Aorta (tissue), 5 donors: Measurements from ENCODE around the gene NAA25. TPM values are rescaled to one million over a fixed set of nuclear protein-coding genes. Genes with fewer than 3 reads are reported as not detected.

Experiments
- ATAC-seq: fragments of 200-7000 bp; cut with Tn5 transposase; one replicate; pipeline ENCODE4 v1.9.1; 2022; ENCODE audit warnings: moderate library complexity; ENCODE audit not compliant: low FRiP score
- DNase-seq, 2 donors: peaks; one replicate each; pipeline ENCODE4 v3.0.0-alpha.2; 2020
- H3K27ac ChIP-seq, 2 donors: one replicate each; pipeline ENCODE4 v1.5.1; 2013; ENCODE audit warnings: low read length in 2 of 2, mild to moderate bottlenecking in 2 of 2, moderate library complexity in 2 of 2, control low read depth in 1 of 2, inconsistent platforms in 1 of 2, low read depth in 1 of 2
- H3K27me3 ChIP-seq, 2 donors: one replicate each; pipeline ENCODE4 v1.6.1; 2013; ENCODE audit warnings: control low read depth in 1 of 2, low read length in 1 of 2, mild to moderate bottlenecking in 1 of 2, moderate library complexity in 1 of 2; ENCODE audit not compliant: insufficient read depth in 2 of 2, control insufficient read depth in 1 of 2
- H3K36me3 ChIP-seq, 2 donors: one replicate each; pipeline ENCODE4 v1.6.1; 2013; ENCODE audit warnings: control low read depth in 1 of 2, low read length in 1 of 2, mild to moderate bottlenecking in 1 of 2; ENCODE audit not compliant: insufficient read depth in 2 of 2, control insufficient read depth in 1 of 2
- H3K4me1 ChIP-seq, 2 donors: one replicate each; pipeline ENCODE4 v1.6.1; 2013; ENCODE audit warnings: low read length in 2 of 2, control low read depth in 1 of 2, mild to moderate bottlenecking in 1 of 2, moderate library complexity in 1 of 2; ENCODE audit not compliant: insufficient read depth in 2 of 2, control insufficient read depth in 1 of 2
- H3K4me3 ChIP-seq, 2 donors: one replicate each; pipeline ENCODE4 v1.5.1; 2013; ENCODE audit warnings: low read length in 2 of 2, control low read depth in 1 of 2, mild to moderate bottlenecking in 1 of 2
- H3K9me3 ChIP-seq: one replicate; pipeline ENCODE4 v1.6.1; 2013; ENCODE audit warnings: mild to moderate bottlenecking, low read length; ENCODE audit not compliant: control insufficient read depth
- WGBS, 2 donors: extraction: QIAGEN DNeasy Blood & Tissue Kit; methylation state at CpG; one replicate each; pipeline ENCODE4 v1.1.7; 2013; 5-methylcytosine and 5-hydroxymethylcytosine counted together
- intact Hi-C, 2 donors: fragments of 100-400 bp; cut with DNase I; formaldehyde crosslinking; loops; one replicate each; pipeline versions ENCODE4 v1.14.2 to v1.15.0; 2022
- microRNA-seq, 2 donors: library from miRNA; unstranded; fragments of <30 nt; microRNA quantifications; one replicate each; pipeline ENCODE4 v1.2.0, GENCODE V29; 2020
- polyA plus RNA-seq, 2 donors: library from polyadenylated mRNA; stranded (reverse); fragments of 200-250 nt; gene quantifications; one replicate each; pipeline ENCODE4 v1.2.3, GENCODE V29; 2013
- total RNA-seq, 2 donors: library from RNA; stranded (reverse); fragmentation: NEBNext Ultra II Directional; extraction: Animal tissue kit (Norgen Biotek cat#: 25700); gene quantifications; one replicate each; pipeline ENCODE4 v1.2.1, GENCODE V29; 2021
- donor health status: healthy with polysubstance abuse.
- donor health status: Bipolar disorder and iron deficiency.
- donor health status: DM: no; HTN: no; CAD: no.
- donor health status: DM: no; HTN: no; CAD: no.
- donor health status: DM: yes; HTN: yes; CAD: no.

The NAA25 gene
- total and polyA plus RNA-seq, 4 donors: 2.1 to 27.5 (median 14.3) TPM

DNA sequence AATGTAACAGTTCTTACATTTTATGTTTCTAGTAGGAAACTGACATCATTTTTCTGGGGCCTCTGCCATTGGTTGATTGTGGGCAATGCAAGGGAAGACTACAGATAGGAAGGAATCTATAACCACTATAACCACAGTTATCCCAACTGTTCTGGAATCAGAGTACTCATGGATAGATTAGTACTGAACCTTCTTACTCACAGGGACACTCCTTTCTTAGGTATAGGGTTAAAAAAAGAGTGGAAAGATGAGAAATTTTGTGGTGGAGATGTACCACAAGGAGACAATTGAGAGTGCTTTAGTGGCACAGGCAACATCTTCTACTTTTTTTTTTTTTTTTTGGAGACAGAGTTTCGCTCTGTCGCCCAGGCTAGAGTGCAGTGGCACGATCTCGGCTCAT, 116.6 kb downstream of the NAA25 start:
- no peaks in the 10 kb centered on the region for H3K27me3 ChIP-seq
- no peaks in the 10 kb centered on the region for H3K9me3 ChIP-seq
- ATAC-seq (no peak), DNase-seq (no peak)
- intact Hi-C loops: no loop called here
- H3K27ac ChIP-seq: no peak overlapping the region
- 97 to 98% methylated on average over 4 of the region's 4 CpGs for WGBS, 2 donors
- H3K4me3 ChIP-seq: no peak overlapping the region
- no peaks in the 10 kb centered on the region for H3K4me1 ChIP-seq
- H3K36me3 ChIP-seq: no peaks in the 10 kb centered on the region

DNA sequence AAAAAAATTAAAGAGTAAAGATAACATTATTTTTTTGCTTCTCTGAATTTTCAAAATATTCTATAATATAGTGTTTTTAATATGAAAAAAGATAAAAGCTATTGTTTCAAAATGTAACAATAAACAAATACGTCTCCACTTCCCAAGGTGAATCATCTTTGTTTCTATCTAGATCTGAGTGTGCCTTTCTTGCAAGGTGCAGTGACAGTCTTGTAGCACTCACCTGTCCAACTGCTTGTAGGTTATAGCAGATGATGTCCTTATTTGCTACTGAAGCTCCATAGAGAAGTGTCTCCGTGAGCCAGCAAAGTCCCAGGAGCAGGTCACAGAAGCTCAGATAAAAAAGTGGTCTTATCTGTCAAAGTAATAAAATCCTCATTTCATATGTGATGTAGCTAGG, 117.0 kb downstream of the NAA25 start:
- 94 to 97% methylated on average over 2 of the region's 2 CpGs for WGBS, 2 donors
- Histone ChIP-seq H3K4me3 (no peak overlapping the region), H3K36me3 (no peaks in the 10 kb centered on the region), H3K27me3 (no peaks in the 10 kb centered on the region), H3K27ac (no peak overlapping the region), H3K4me1 (no peaks in the 10 kb centered on the region), H3K9me3 (no peaks in the 10 kb centered on the region)
- DNase-seq: no peak
- intact Hi-C loops: no loop called here
- ATAC-seq: no peak

DNA sequence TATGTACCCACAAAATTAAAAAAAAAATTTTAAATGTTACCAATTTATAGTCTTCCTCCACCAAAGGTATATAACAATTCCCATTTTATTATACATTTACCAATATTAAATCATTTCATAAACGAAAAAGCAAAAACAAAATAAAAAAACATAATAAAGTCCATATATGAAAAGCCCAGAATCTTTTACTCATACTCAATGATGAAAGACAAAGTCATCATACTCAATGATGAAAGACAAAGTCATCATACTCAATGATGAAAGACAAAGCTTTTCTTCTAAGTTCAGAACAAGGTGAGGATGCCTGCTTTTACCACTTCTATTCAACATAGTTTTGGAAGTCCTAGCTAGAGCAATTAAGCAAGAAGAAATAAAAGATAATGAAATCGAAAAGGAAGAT, 123.8 kb downstream of the NAA25 start:
- H3K27me3 ChIP-seq: no peaks in the 10 kb centered on the region
- no peak overlapping the region for H3K4me3 ChIP-seq
- no peak for DNase-seq
- no peaks in the 10 kb centered on the region for H3K9me3 ChIP-seq
- H3K4me1 ChIP-seq: no peaks in the 10 kb centered on the region
- intact Hi-C loops: no loop called here
- no peak for ATAC-seq
- no peaks in the 10 kb centered on the region for H3K36me3 ChIP-seq
- H3K27ac ChIP-seq: no peak overlapping the region
- 79 to 85% methylated on average over 2 of the region's 2 CpGs for WGBS, 2 donors

DNA sequence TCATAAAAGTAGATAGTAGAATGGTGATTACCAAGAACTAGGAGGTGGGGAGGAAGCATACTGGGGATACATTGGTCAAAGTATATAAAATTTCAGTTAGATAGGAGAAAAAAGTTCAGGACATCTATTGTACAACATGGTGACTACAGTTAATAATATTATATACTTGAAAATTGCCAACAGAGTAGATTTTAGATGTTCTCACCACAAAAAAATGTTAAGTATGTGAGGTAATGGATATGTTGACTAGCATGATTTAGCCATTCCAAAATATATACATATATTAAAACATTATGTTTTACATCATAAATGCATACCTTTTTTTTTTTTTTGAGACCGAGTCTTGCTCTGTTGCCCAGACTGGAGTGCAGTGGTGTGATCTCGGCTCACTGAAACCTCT, 126.6 kb downstream of the NAA25 start:
- ATAC-seq (no peak), DNase-seq (no peak)
- H3K4me1 ChIP-seq: no peaks in the 10 kb centered on the region
- no peaks in the 10 kb centered on the region for H3K36me3 ChIP-seq
- intact Hi-C loops: no loop called here
- H3K27me3 ChIP-seq: no peaks in the 10 kb centered on the region
- H3K9me3 ChIP-seq: no peaks in the 10 kb centered on the region
- no peak overlapping the region for H3K4me3 ChIP-seq
- WGBS, 2 donors: 86 to 95% methylated on average over 2 of the region's 2 CpGs
- no peak overlapping the region for H3K27ac ChIP-seq

DNA sequence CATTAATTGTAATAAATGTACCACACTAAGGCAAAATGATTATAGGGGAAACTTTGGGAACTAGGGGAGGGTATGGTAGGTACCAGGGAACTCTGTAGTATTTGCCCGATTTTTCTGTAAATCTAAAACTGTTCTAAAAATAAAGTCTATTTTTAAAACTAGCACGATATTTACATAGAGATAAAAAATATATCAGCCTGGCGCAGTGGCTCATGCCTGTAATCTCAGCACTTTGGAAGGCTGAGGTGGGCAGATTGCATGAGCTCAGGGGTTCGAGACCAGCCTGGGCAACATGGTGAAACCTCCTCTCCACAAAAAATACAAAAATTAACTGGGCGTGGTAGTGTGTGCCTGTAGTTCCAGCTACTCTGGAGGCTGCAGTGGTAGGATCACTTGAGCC, 128.0 kb downstream of the NAA25 start:
- H3K4me1 ChIP-seq: no peaks in the 10 kb centered on the region
- H3K4me3 ChIP-seq: no peak overlapping the region
- H3K27ac ChIP-seq: no peak overlapping the region
- no peak for DNase-seq
- no peaks in the 10 kb centered on the region for H3K27me3 ChIP-seq
- 26 to 28% methylated on average over 5 of the region's 5 CpGs for WGBS, 2 donors
- H3K9me3 ChIP-seq: no peaks in the 10 kb centered on the region
- ATAC-seq: no peak
- intact Hi-C loops: no loop called here
- H3K36me3 ChIP-seq: no peaks in the 10 kb centered on the region

DNA sequence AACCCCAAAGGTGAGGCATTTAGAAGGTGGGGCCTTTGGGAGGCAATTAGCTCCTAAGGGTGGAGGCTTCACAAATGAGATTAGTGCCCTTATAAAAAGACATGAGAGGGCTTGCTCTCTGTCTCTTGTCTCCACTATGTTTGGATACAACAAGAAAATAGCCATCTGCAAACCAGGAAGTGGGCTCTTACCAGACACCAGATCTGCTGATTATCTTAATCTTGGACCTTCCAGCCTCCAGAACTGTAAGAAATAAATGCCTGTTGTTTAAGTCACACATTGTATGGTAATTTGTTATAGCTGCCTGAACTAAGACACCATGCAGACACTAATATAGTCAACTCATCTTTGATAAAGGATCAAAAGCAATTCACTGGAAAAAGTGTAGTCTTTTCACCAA, 130.0 kb downstream of the NAA25 start:
- Histone ChIP-seq H3K4me1 (no peaks in the 10 kb centered on the region), H3K36me3 (no peaks in the 10 kb centered on the region), H3K27ac (no peak overlapping the region), H3K4me3 (no peak overlapping the region), H3K9me3 (no peaks in the 10 kb centered on the region), H3K27me3 (no peaks in the 10 kb centered on the region)
- intact Hi-C loops: no loop called here
- no peak for DNase-seq
- ATAC-seq: no peak

DNA sequence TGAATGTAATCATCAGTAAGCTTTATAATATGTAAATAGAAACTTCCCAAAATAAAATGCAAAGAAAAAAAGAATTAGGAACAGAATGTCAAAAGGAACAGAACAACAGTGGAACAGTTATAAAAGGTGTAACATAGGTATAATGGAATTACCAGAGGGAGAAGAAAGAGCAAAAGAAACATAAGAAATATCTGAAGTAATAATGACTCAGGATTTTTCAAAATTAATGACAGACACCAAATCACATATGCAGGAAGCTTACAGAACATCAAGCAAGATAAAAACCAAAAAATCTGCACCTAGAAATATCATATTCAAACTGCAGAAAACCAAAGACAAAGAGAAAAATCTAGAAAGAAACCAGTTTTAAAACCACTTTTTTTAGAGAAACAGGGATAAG, 131.7 kb downstream of the NAA25 start:
- Histone ChIP-seq H3K4me3 (no peak overlapping the region), H3K36me3 (no peaks in the 10 kb centered on the region), H3K27ac (no peak overlapping the region), H3K9me3 (no peaks in the 10 kb centered on the region), H3K4me1 (no peaks in the 10 kb centered on the region), H3K27me3 (no peaks in the 10 kb centered on the region)
- ATAC-seq (no peak), DNase-seq (no peak)
- intact Hi-C loops: no loop called here

Small RNA genes within 50 kb of the gene (microRNA-seq; reads per million reads assigned to microRNA genes)
- gene MIR3657: 0 to 2.0 reads per million in 2 donors

Other genes starting within 250 kb of the NAA25 start
- gene TMEM116, start 95.6 kb downstream of the NAA25 start, total RNA-seq: 1 to 10 TPM; 8.5 to 9.9 TPM
- gene TMEM116, start 95.6 kb downstream of the NAA25 start, polyA plus RNA-seq: 1 to 10 TPM; 2.4 to 9.9 TPM
- 10 to 100 TPM; 41.5 to 62.2 TPM for gene ERP29, start 95.4 kb downstream of the NAA25 start, total RNA-seq
- gene ERP29, start 95.4 kb downstream of the NAA25 start, polyA plus RNA-seq: 10 to 100 TPM; 91.4 to 96.2 TPM
- 10 to 100 TPM; 21.2 to 35.5 TPM for gene TRAFD1, start 16.8 kb upstream of the NAA25 start, total RNA-seq
- gene TRAFD1, start 16.8 kb upstream of the NAA25 start, polyA plus RNA-seq: 10 to 100 TPM in 1 of 2 donors, 1 to 10 TPM in 1; 8.9 to 26.0 TPM